MCF 10A (cell line): ENCODE measurements around the gene STK38. TPM values are rescaled to one million over a fixed set of nuclear protein-coding genes. Genes with fewer than 3 reads are reported as not detected.
"Not testable (repeated sequence)": the region's sequence is repeated elsewhere in the genome, so short reads cannot be mapped to it uniquely, and the experiment has no call there.

Experiments used
- BruUV-seq: library from RNA; stranded (reverse); fragments of 400-500 nt; replicated peaks from 2 replicates; lab custom pipeline; 2021; lab: Mats Ljungman, UMichigan
- CTCF ChIA-PET: fragments of 300-600 bp; sonication (Branson Sonifier 250); formaldehyde crosslinking; extraction: SDS; loops from one replicate; lab custom pipeline; 2021; ENCODE audit warnings: antibody characterized with exemption, inconsistent platforms; lab: Yijun Ruan, JAX
- POLR2A ChIA-PET: fragments of 300-600, 350-650 bp; sonication (Branson Sonifier 250); formaldehyde crosslinking; extraction: SDS; loops from one replicate; lab custom pipeline; 2020; ENCODE audit warnings: antibody characterized with exemption, inconsistent platforms; lab: Yijun Ruan, JAX
- DNase-seq: peaks from one replicate; pipeline ENCODE4 v3.0.0-alpha.2; 2018; ENCODE audit not compliant: unreplicated experiment
- H3K27ac Mint-ChIP-seq: one replicate; pipeline ENCODE4 v1.8.0; 2022; ENCODE audit warnings: mild to moderate bottlenecking, low read depth, mixed read lengths; ENCODE audit not compliant: unreplicated experiment
- H3K27me3 Mint-ChIP-seq: one replicate; pipeline ENCODE4 v1.8.0; 2022; ENCODE audit warnings: mixed read lengths; ENCODE audit not compliant: insufficient read depth, unreplicated experiment
- H3K36me3 Mint-ChIP-seq: one replicate; pipeline ENCODE4 v1.8.0; 2022; ENCODE audit warnings: mild to moderate bottlenecking, moderate library complexity, mixed read lengths; ENCODE audit not compliant: insufficient read depth, unreplicated experiment
- H3K4me1 Mint-ChIP-seq: one replicate; pipeline ENCODE4 v1.8.0; 2022; ENCODE audit warnings: mixed read lengths; ENCODE audit not compliant: insufficient read depth, unreplicated experiment
- H3K4me3 Mint-ChIP-seq: one replicate; pipeline ENCODE4 v1.8.0; 2022; ENCODE audit warnings: mild to moderate bottlenecking, moderate library complexity, mixed read lengths; ENCODE audit not compliant: unreplicated experiment
- H3K9me3 Mint-ChIP-seq: one replicate; pipeline ENCODE4 v1.8.0; 2022; ENCODE audit warnings: mixed read lengths; ENCODE audit not compliant: unreplicated experiment
- intact Hi-C: fragments of 100-400 bp; cut with micrococcal nuclease; formaldehyde crosslinking; loops from 2 replicates; pipeline ENCODE4 v1.14.1; 2022
- total RNA-seq: library from RNA; stranded (reverse); gene quantifications from 2 replicates; pipeline ENCODE4 v1.2.3, GENCODE V29; 2022
- TF ChIP-seq, protein P1 (sequence below): fragments of 200-600 bp; IDR thresholded peaks from one replicate; pipeline ENCODE4 v1.8.0; 2022; ENCODE audit warnings: antibody characterized with exemption, mild to moderate bottlenecking; ENCODE audit not compliant: unreplicated experiment

Gene STK38
- total RNA-seq, 1 experiment from 2014 or later: 16.8 TPM

DNA sequence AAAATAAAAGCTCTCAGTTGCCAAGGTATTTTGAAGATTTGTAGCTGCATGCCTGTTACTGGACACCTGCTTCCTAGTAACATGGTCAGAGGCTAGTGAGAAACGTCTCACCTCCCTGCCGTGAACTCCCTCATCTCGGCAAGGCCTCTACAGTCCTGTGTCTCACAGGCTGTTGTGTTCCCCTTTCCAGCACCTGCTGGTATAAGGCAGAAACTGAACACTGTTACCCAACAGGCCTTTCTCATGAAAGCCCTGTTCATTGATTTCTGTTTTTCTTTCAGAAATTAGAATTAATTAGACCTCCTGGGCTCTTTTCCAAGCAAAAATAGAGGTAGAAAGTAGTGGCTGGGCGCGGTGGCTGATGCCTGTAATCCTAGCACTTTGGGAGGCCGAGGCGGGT, 29.3 kb upstream of the STK38 start:
- CTCF ChIA-PET: interaction anchor here (0.6 to 2.2 kb wide), 4 partner anchors 16 to 184 kb away, joined by 3 to 6 read pairs (median 4); no protein-coding TSS in a partner anchor
- intact Hi-C loops: no loop called here
- Mint-ChIP-seq H3K9me3 (no peaks in the 10 kb centered on the region), H3K4me3 (no peak overlapping the region), H3K27me3 (no peaks in the 10 kb centered on the region), H3K36me3 (no peaks in the 10 kb centered on the region), H3K27ac (peak overlapping the region; percentile 81), H3K4me1 (peaks cover 20% of the 10 kb centered on the region)
- TF ChIP-seq, protein P1, sequence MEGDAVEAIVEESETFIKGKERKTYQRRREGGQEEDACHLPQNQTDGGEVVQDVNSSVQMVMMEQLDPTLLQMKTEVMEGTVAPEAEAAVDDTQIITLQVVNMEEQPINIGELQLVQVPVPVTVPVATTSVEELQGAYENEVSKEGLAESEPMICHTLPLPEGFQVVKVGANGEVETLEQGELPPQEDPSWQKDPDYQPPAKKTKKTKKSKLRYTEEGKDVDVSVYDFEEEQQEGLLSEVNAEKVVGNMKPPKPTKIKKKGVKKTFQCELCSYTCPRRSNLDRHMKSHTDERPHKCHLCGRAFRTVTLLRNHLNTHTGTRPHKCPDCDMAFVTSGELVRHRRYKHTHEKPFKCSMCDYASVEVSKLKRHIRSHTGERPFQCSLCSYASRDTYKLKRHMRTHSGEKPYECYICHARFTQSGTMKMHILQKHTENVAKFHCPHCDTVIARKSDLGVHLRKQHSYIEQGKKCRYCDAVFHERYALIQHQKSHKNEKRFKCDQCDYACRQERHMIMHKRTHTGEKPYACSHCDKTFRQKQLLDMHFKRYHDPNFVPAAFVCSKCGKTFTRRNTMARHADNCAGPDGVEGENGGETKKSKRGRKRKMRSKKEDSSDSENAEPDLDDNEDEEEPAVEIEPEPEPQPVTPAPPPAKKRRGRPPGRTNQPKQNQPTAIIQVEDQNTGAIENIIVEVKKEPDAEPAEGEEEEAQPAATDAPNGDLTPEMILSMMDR: no peak
- no TSS peak for BruUV-seq
- POLR2A ChIA-PET: interaction anchor here (1.0 to 6.4 kb wide), 4 partner anchors 19 to 157 kb away, joined by 3 to 72 read pairs (median 34); partner anchors contain the start of genes SRSF3 and STK38
- no peak for DNase-seq

DNA sequence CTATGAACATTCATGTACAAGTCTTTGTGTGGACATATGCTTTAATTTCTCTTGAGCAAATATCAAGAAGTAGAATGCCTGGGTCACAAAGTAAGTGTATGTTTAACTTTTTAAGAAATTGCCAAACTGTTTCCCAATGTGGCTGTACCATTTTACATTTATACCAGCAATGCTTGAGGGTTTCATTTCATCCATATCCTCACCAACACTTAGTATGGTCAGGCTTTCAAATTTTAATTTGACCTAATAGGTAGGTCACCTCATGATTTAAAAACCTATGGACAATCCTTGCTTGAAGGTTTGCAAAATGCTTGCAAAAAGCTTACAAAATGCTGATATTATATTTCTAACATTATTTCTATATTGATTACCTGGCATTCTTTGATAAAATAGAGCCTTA, 27.4 kb upstream of the STK38 start:
- no peak for DNase-seq
- Mint-ChIP-seq H3K36me3 (no peaks in the 10 kb centered on the region), H3K4me1 (peaks cover 20% of the 10 kb centered on the region), H3K27me3 (no peaks in the 10 kb centered on the region), H3K9me3 (no peaks in the 10 kb centered on the region), H3K4me3 (no peak overlapping the region), H3K27ac (no peak overlapping the region)
- TF ChIP-seq, protein P1: no peak
- no TSS peak for BruUV-seq
- POLR2A ChIA-PET: interaction anchor here (0.9 to 6.4 kb wide), 3 partner anchors 9 to 28 kb away, joined by 3 to 72 read pairs (median 59); partner anchors contain the start of genes SRSF3 and STK38
- CTCF ChIA-PET: interaction anchor here (0.6 kb wide), 1 partner anchor 40 kb away, joined by 4 read pairs; no protein-coding TSS in a partner anchor
- intact Hi-C loops: no loop called here

DNA sequence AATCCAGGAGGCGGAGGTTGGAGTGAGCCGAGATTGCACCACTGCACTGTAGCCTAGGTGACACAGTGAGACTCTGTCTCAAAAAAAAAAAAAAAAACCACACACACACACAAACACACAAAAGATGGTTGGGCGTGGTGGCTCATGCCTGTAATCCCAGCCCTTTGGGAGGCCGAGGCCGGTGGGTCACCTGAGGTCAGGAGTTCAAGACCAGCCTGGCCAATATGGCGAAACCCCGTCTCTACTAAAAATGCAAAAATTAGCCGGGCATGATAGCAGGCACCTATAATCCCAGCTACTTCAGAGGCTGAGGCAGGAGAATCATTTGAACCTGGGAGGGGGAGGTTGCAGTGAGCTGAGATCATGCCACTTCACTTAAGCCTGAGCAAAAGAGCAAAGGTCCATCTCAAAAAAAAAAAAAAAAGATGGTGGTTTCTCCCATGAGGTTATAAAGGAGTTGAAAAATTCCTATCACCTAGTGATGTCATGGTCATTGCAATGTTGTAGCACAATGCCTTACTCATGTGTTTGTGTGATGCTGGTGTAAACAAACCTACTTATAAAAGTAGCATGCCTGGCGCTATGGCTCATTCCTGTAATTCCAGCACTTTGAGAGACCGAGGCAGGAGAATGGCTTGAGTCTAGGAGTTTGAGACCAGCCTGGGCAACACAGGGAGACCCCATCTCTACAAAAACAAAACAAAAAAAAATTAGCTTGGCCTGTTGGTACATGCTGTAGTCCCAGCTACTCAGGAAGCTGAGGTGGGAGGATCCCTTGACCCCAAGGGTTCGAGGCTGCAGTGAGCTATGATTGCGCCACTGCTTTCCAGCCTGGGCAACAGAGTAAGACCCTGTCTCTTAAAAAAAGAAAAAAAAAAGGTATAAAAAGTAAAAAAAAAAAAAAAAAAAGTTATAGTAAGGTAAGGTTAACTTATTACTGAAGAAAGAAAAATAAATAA, 25.4 kb upstream of the STK38 start:
- H3K36me3 Mint-ChIP-seq, BruUV-seq, POLR2A ChIA-PET, H3K27me3 Mint-ChIP-seq, H3K9me3 Mint-ChIP-seq, H3K4me3 Mint-ChIP-seq, H3K4me1 Mint-ChIP-seq, intact Hi-C loops, H3K27ac Mint-ChIP-seq: not testable (repeated sequence)
- DNase-seq: peak; percentile 18
- CTCF ChIA-PET: interaction anchor here (0.6 kb wide), 1 partner anchor 101 kb away, joined by 5 read pairs; no protein-coding TSS in a partner anchor

DNA sequence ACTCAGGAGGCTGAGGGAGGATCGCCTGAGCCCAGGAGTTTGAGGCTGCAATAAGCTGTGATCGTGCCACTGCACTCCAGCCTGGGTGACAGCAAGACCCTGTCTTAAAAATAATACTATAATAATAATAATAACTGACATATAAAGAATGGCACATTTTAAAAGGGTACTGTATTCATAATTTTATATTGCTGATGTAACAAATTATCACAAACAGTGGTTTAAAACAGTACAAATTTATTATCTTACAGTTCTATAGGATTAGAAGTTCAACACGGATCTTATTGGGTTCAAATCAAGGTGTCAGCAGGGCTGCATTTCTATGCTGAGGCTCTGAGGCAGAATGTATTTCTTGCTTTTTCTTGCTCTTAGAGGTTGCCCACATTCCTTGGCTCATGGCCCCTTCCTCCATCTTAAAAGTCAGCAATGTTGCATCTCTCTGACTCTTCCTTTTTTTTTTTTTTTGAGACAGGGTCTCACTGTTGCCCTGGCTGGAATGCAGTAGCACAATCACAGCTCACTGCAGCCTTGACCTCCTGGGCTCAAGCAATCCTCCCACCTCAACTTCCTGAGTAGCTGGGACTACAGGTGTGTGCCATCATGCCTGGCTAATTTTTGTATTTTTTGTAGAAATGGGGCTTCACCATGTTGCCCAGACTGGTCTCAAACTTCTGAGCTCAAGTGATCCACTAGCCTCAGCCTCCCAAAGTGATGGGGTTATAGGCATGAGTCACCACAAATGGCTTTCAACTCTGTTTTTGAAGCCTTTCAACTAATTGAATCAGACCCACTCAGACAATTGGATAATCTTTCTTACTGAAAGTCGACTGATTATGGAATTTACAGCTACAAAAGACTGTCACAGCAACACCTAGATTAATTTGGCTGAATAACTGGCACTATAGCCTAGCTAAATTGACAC, 24.1 kb upstream of the STK38 start:
- TF ChIP-seq, protein P1: no peak
- DNase-seq: no peak
- no peak overlapping the region for H3K27ac Mint-ChIP-seq
- CTCF ChIA-PET: no interaction called here
- no TSS peak for BruUV-seq
- H3K4me3 Mint-ChIP-seq: no peak overlapping the region
- H3K36me3 Mint-ChIP-seq: no peaks in the 10 kb centered on the region
- intact Hi-C loops: no loop called here
- no peaks in the 10 kb centered on the region for H3K4me1 Mint-ChIP-seq
- no peaks in the 10 kb centered on the region for H3K27me3 Mint-ChIP-seq
- POLR2A ChIA-PET: no interaction called here
- no peaks in the 10 kb centered on the region for H3K9me3 Mint-ChIP-seq
